A549 (cell line): Measurements from ENCODE around the gene ZFYVE27.

Experiments used
- CHD2 ChIP-seq: fragments of 150-350 bp; IDR thresholded peaks from 2 replicates; pipeline ENCODE4 v1.6.1; 2014; ENCODE audit warnings: low read length; ENCODE audit not compliant: partially characterized antibody
- EP300 ChIP-seq, 2 experiments: fragments of >200 bp; sonication (Bioruptor Twin); formaldehyde crosslinking; IDR thresholded peaks; 2 replicates in 1 of 2; 3 replicates in 1 of 2; pipeline ENCODE4 v1.6.1; 2016 to 2017
- GATA3 ChIP-seq: IDR thresholded peaks from 2 replicates; pipeline ENCODE4 v1.6.1; 2012; ENCODE audit warnings: borderline replicate concordance
- POLR2A ChIP-seq: IDR thresholded peaks from 2 replicates; pipeline ENCODE4 v1.6.1; 2012; ENCODE audit warnings: mild to moderate bottlenecking, low read length
- RAD21 ChIP-seq, 2 experiments: fragments of >200 bp in 1 of 2; sonication (Bioruptor Twin) in 1 of 2; formaldehyde crosslinking in 1 of 2; IDR thresholded peaks in 1 of 2; conservative IDR thresholded peaks in 1 of 2; 2 replicates in 1 of 2; 3 replicates in 1 of 2; pipeline ENCODE4 v1.6.1; 2012 to 2018; ENCODE audit warnings: inconsistent platforms in 1 of 2
- RARB ChIP-seq: fragments of 250-450 bp; sonication (Bioruptor Pico); IDR thresholded peaks from 2 replicates; pipeline ENCODE4 v1.8.0; 2021; ENCODE audit warnings: mild to moderate bottlenecking, moderate library complexity
- TF ChIP-seq, protein P1 (sequence below): fragments of >200 bp; sonication (Bioruptor Twin); formaldehyde crosslinking; IDR thresholded peaks from 3 replicates; pipeline ENCODE4 v1.5.1; 2016
- TF ChIP-seq, protein P2 (sequence below): fragments of 200-600 bp; sonication (generic); IDR thresholded peaks from 2 replicates; pipeline ENCODE4 v1.6.1; 2016; ENCODE audit warnings: antibody characterized with exemption, mild to moderate bottlenecking, moderate library complexity
- TF ChIP-seq, protein P3 (sequence below): IDR thresholded peaks from 2 replicates; pipeline ENCODE4 v1.6.1; 2012

DNA sequence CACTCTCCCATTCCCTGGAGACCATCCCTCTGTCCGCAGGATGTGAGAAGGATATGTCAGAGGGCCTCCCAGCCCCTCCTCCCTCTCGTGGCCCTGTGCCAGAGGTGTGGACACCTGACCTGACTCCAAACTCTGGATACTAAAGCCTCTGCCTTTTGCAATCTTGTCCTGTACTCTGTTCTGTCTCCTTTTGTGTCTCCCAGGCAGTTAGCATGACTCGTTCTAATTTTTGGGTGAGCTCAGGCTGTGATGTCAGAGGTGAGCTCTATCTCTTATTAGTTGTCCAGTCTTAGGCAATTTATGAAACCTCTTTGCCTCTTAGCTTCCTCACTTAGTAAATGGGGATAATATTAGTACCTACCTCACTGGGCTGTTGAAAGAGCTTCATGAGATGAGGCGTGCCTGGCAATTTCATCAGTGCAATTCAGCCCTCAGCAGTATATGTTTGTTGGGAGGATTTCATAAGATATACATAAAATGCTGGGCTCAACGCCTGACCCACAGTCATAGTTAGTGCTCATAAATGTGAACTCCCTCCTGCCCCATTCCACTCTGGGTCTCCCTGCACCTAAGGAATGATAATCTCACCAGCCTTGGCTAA is 12.5 kb upstream of the ZFYVE27 start:
- TF ChIP-seq, protein P1, sequence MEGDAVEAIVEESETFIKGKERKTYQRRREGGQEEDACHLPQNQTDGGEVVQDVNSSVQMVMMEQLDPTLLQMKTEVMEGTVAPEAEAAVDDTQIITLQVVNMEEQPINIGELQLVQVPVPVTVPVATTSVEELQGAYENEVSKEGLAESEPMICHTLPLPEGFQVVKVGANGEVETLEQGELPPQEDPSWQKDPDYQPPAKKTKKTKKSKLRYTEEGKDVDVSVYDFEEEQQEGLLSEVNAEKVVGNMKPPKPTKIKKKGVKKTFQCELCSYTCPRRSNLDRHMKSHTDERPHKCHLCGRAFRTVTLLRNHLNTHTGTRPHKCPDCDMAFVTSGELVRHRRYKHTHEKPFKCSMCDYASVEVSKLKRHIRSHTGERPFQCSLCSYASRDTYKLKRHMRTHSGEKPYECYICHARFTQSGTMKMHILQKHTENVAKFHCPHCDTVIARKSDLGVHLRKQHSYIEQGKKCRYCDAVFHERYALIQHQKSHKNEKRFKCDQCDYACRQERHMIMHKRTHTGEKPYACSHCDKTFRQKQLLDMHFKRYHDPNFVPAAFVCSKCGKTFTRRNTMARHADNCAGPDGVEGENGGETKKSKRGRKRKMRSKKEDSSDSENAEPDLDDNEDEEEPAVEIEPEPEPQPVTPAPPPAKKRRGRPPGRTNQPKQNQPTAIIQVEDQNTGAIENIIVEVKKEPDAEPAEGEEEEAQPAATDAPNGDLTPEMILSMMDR = no peak
- TF ChIP-seq, protein P2, sequence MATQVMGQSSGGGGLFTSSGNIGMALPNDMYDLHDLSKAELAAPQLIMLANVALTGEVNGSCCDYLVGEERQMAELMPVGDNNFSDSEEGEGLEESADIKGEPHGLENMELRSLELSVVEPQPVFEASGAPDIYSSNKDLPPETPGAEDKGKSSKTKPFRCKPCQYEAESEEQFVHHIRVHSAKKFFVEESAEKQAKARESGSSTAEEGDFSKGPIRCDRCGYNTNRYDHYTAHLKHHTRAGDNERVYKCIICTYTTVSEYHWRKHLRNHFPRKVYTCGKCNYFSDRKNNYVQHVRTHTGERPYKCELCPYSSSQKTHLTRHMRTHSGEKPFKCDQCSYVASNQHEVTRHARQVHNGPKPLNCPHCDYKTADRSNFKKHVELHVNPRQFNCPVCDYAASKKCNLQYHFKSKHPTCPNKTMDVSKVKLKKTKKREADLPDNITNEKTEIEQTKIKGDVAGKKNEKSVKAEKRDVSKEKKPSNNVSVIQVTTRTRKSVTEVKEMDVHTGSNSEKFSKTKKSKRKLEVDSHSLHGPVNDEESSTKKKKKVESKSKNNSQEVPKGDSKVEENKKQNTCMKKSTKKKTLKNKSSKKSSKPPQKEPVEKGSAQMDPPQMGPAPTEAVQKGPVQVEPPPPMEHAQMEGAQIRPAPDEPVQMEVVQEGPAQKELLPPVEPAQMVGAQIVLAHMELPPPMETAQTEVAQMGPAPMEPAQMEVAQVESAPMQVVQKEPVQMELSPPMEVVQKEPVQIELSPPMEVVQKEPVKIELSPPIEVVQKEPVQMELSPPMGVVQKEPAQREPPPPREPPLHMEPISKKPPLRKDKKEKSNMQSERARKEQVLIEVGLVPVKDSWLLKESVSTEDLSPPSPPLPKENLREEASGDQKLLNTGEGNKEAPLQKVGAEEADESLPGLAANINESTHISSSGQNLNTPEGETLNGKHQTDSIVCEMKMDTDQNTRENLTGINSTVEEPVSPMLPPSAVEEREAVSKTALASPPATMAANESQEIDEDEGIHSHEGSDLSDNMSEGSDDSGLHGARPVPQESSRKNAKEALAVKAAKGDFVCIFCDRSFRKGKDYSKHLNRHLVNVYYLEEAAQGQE = no peak
- TF ChIP-seq RAD21 (conservative IDR thresholded peaks at IDR 0.05 in 1 of 2, IDR thresholded peaks at IDR 0.05 in 1 of 2) = no peak
- TF ChIP-seq, protein P3, sequence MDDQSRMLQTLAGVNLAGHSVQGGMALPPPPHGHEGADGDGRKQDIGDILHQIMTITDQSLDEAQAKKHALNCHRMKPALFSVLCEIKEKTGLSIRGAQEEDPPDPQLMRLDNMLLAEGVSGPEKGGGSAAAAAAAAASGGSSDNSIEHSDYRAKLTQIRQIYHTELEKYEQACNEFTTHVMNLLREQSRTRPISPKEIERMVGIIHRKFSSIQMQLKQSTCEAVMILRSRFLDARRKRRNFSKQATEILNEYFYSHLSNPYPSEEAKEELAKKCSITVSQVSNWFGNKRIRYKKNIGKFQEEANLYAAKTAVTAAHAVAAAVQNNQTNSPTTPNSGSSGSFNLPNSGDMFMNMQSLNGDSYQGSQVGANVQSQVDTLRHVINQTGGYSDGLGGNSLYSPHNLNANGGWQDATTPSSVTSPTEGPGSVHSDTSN = no peak
- no peak for TF ChIP-seq CHD2
- TF ChIP-seq POLR2A = no peak
- no peak for TF ChIP-seq RARB
- TF ChIP-seq EP300 (IDR thresholded peaks at IDR 0.05) = no peak
- TF ChIP-seq GATA3 = no peak
